ENCODE measurements around the gene RILPL2.
"Not testable (repeated sequence)": the region's sequence is repeated elsewhere in the genome, so short reads cannot be mapped to it uniquely, and the experiment has no call there.

RILPL2 gene

DNA sequence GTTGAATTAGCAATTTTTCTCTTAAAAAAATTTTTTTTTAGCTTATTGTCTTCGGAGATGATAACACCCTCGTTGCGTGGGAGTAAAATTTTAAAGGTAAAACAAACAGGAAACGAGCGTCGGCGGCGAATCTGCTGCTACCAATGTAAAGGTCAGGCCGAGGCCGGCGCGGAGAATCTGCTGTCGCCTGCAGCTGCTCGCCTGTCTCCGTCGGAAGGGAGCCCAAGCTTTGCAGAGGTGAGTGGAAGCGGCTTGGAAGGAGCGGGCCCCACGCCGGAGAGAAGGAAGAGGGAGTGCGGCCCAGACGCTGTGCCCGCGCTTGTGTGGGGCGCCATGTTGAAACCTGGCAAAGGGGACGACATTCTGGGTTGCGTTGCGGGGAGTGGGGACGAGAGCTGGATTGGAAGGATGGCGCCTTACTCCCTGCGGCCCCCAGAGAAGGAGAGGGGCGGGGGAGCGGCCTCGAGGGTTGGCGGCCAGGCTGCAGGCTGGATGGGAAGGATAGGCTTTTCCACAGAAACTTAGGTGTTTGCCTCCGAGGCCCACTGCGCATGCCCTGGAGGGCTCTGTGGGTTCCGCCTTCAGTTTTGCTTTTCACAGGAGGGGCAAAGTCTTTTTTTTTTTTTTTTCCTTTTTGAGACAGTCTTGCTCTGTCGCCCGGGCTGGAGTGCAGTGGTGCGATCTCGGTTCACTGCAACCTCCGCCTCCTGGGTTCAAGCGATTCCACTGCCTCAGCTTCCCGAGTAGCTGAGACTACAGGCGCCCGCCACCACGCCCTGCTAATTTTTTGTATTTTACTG, 21.7 kb upstream of the RILPL2 start, which contains the start of gene SNRNP35:
SNRNP35 (plus strand) TSS at position 160 of the 800 bp plus-strand sequence. CDS start 7,402 bp downstream, outside the sequence.
- peaks cover 13 to 15% of the 10 kb centered on the region in 2 experiments for H3K4me1 ChIP-seq (ENCODE audit: control insufficient read depth in 1 of 2, insufficient read depth in 1 of 2, low read depth in 1 of 2, low read length in 1 of 2)
- H3K4me3 ChIP-seq (ENCODE audit: low read depth in 1 of 2, low read length in 1 of 2): peak within 1 kb of the TSS; percentile 98 to 99
- no peak for TF ChIP-seq CTCF (IDR thresholded peaks at IDR 0.05)
- peak within 1 kb of the TSS; percentile 99 for H3K27ac ChIP-seq
- H3K36me3 ChIP-seq: peaks cover 4% of the 10 kb centered on the region
- H3K9me3 ChIP-seq: no peaks in the 10 kb centered on the region
- no peaks in the 10 kb centered on the region for H3K27me3 ChIP-seq

DNA sequence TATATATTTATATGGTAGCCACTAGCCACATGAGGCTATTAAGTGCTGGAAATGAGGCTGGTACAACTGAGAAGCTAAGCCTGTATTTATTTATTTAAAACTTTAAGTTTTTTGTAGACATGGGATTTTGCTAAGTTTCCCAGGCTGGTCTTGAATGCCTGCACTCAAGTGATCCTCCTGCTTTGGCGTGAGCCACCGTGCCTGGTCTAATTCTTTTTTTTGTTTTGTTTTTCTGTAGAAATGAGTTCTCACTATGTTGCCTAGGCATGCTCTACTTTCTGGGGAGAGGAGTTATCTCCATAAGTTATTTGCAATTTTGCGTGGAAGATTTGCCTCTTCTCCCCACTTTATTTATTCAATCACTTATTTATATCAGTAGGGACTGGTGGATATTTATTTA, 16.7 kb upstream of the RILPL2 start:
- no peaks in the 10 kb centered on the region for H3K36me3 ChIP-seq
- no peak overlapping the region for H3K27ac ChIP-seq
- H3K4me3 ChIP-seq (ENCODE audit: low read depth in 1 of 2, low read length in 1 of 2): no peak overlapping the region
- no peak for TF ChIP-seq CTCF (IDR thresholded peaks at IDR 0.05)
- H3K4me1 ChIP-seq (ENCODE audit: control insufficient read depth in 1 of 2, insufficient read depth in 1 of 2, low read depth in 1 of 2, low read length in 1 of 2): peaks cover 11 to 16% of the 10 kb centered on the region in 2 experiments
- H3K9me3 ChIP-seq: no peaks in the 10 kb centered on the region
- no peaks in the 10 kb centered on the region for H3K27me3 ChIP-seq

GRCh38 chr12:123452276-123452550, 15.7 kb upstream of the RILPL2 start:
- Histone ChIP-seq H3K27ac (peak overlapping the region; percentile 16), H3K4me1 (ENCODE audit: control insufficient read depth in 1 of 2, insufficient read depth in 1 of 2, low read depth in 1 of 2, low read length in 1 of 2) (peaks cover 19 to 25% of the 10 kb centered on the region in 2 experiments)
- H3K4me3 ChIP-seq (ENCODE audit: low read depth in 1 of 2, low read length in 1 of 2); H3K27me3 ChIP-seq; H3K9me3 ChIP-seq; H3K36me3 ChIP-seq: not testable (repeated sequence)

DNA sequence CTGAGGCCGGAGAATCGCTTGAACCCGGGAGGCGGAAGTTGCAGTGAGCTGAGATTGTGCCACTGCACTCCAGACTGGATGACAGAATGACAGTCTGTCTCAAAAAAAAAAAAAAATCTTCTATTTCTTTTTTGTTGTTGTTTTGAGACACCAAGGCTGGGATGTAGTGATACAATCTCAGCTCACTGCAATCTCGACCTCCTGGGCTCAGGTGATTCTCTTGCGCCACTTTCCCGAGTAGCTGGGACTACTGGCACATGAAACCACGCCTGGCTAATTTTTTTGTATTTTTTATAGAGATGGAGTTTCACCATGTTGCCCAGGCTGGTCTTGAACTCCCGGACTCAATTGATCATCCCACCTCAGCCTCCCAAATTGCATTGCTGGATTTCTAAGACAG, 14.2 kb upstream of the RILPL2 start:
- no peaks in the 10 kb centered on the region for H3K9me3 ChIP-seq
- H3K4me3 ChIP-seq (ENCODE audit: low read depth in 1 of 2, low read length in 1 of 2): no peak overlapping the region
- no peaks in the 10 kb centered on the region for H3K27me3 ChIP-seq
- peak overlapping the region; percentile 94 for H3K27ac ChIP-seq
- peaks cover 34 to 40% of the 10 kb centered on the region in 2 experiments for H3K4me1 ChIP-seq (ENCODE audit: control insufficient read depth in 1 of 2, insufficient read depth in 1 of 2, low read depth in 1 of 2, low read length in 1 of 2)
- H3K36me3 ChIP-seq: no peaks in the 10 kb centered on the region
- TF ChIP-seq CTCF (IDR thresholded peaks at IDR 0.05): no peak

- peak overlapping the region; percentile 94 for H3K27ac ChIP-seq
- no peak for TF ChIP-seq CTCF (IDR thresholded peaks at IDR 0.05)
- no peaks in the 10 kb centered on the region for H3K9me3 ChIP-seq
- no peaks in the 10 kb centered on the region for H3K36me3 ChIP-seq
- no peaks in the 10 kb centered on the region for H3K27me3 ChIP-seq
- H3K4me1 ChIP-seq (ENCODE audit: control insufficient read depth in 1 of 2, insufficient read depth in 1 of 2, low read depth in 1 of 2, low read length in 1 of 2): peaks cover 42 to 48% of the 10 kb centered on the region in 2 experiments
- no peak overlapping the region for H3K4me3 ChIP-seq (ENCODE audit: low read depth in 1 of 2, low read length in 1 of 2)
These were observed 13.4 kb upstream of the RILPL2 start for GRCh38 chr12:123449856-123450255.

DNA sequence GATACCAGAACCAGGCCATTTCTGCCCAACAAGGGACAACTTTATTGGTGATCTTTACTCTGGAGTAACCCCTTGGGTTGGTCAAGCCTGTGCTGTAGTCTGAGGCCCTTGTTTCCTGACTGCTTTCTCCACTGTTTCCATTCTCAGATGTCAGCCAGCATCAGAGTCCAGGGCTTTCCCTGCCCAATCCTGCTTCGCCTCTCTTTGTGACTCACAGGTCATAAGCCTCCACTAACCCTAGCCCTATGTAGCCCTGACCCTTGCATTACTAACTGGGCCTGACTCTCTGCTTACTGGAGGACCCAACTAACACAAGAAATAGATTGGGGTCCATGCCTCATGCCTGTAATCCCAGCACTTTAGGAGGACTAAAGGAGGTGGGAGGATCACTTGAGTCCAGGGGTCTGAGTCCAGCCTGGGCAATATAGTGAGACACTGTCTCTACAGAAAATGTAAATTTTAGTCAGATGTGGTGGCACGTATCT, 12.8 kb upstream of the RILPL2 start:
- Histone ChIP-seq H3K4me1 (ENCODE audit: control insufficient read depth in 1 of 2, insufficient read depth in 1 of 2, low read depth in 1 of 2, low read length in 1 of 2) (peaks cover 48 to 54% of the 10 kb centered on the region in 2 experiments), H3K27ac (peak overlapping the region; percentile 94), H3K36me3 (no peaks in the 10 kb centered on the region), H3K27me3 (no peaks in the 10 kb centered on the region), H3K4me3 (ENCODE audit: low read depth in 1 of 2, low read length in 1 of 2) (peak overlapping the region; percentile 55 to 58), H3K9me3 (no peaks in the 10 kb centered on the region)
- no peak for TF ChIP-seq CTCF (IDR thresholded peaks at IDR 0.05)

Data from neutrophil (primary cell).